ENCODE data around the gene TOB2.
"Not testable (repeated sequence)": the region's sequence is repeated elsewhere in the genome, so short reads cannot be mapped to it uniquely, and the experiment has no call there.

The TOB2 gene

GRCh38 chr22:41425660-41426365 is 20.8 kb downstream of the TOB2 start:
- no peak for DNase-seq

GRCh38 chr22:41418717-41419116 is 27.9 kb downstream of the TOB2 start:
- no peak for DNase-seq

- DNase-seq: no peak
These were observed 28.8 kb downstream of the TOB2 start for GRCh38 chr22:41417622-41418390.

- DNase-seq: no peak
These were observed 31.0 kb downstream of the TOB2 start for GRCh38 chr22:41415554-41415953.

- DNase-seq: no peak
These were observed 35.4 kb downstream of the TOB2 start for GRCh38 chr22:41411021-41411851.

- DNase-seq: no peak
These were observed 36.3 kb downstream of the TOB2 start for GRCh38 chr22:41410311-41410751.

GRCh38 chr22:41408665-41409064 is 37.9 kb downstream of the TOB2 start:
- no peak for DNase-seq

- no peak for DNase-seq
These were observed 39.2 kb downstream of the TOB2 start for GRCh38 chr22:41407433-41407832.

- DNase-seq: no peak
These were observed 40.2 kb downstream of the TOB2 start for GRCh38 chr22:41406410-41406809.

GRCh38 chr22:41405588-41405987 is 41.0 kb downstream of the TOB2 start:
- DNase-seq: no peak

- peak; percentile 49 to 73 (median 66) for DNase-seq
These were observed 42.9 kb downstream of the TOB2 start for GRCh38 chr22:41403532-41404318.

GRCh38 chr22:41402851-41403250 is 43.8 kb downstream of the TOB2 start:
- DNase-seq: not testable (repeated sequence)

- no peak for DNase-seq
These were observed 44.6 kb downstream of the TOB2 start for GRCh38 chr22:41401781-41402648.

GRCh38 chr22:41398921-41399320 is 47.7 kb downstream of the TOB2 start:
- no peak for DNase-seq

GRCh38 chr22:41397143-41397811 is 49.3 kb downstream of the TOB2 start:
- no peak for DNase-seq

- DNase-seq: no peak
These were observed 50.9 kb downstream of the TOB2 start for GRCh38 chr22:41395531-41396240.

- no peak for DNase-seq
These were observed 52.6 kb downstream of the TOB2 start for GRCh38 chr22:41394012-41394356.

GRCh38 chr22:41387341-41387740 is 59.3 kb downstream of the TOB2 start:
- DNase-seq: no peak

GRCh38 chr22:41384128-41384527 is 62.5 kb downstream of the TOB2 start:
- DNase-seq: no peak
